ENCODE data around the gene HEXB.

HEXB gene

GRCh38 chr5:74762599-74762998 is 77.6 kb downstream of the HEXB start:
- H3K36me3 ChIP-seq (ENCODE audit: control insufficient read depth, low read length): peaks cover 70% of the 10 kb centered on the region

GRCh38 chr5:74763504-74763903 is 78.5 kb downstream of the HEXB start:
- no peaks in the 10 kb centered on the region for H3K9me3 ChIP-seq (ENCODE audit: control insufficient read depth, insufficient read depth, low read length)
- TF ChIP-seq CTCF (IDR thresholded peaks at IDR 0.05; ENCODE audit: low read depth, low read length, poor library complexity, severe bottlenecking) (no peak), EZH2phosphoT487 (IDR thresholded peaks at IDR 0.05; ENCODE audit: borderline replicate concordance, low read length) (no peak)
- H3K4me2 ChIP-seq (ENCODE audit: low read length): no peak overlapping the region
- peaks cover 11% of the 10 kb centered on the region for H4K20me1 ChIP-seq (ENCODE audit: control insufficient read depth, insufficient read depth, low read depth, low read length)
- no peak overlapping the region for H3K27ac ChIP-seq (ENCODE audit: low read depth, low read length)
- no peak overlapping the region for H3K4me3 ChIP-seq (ENCODE audit: low read length)
- peaks cover 25% of the 10 kb centered on the region for H3K4me1 ChIP-seq (ENCODE audit: control insufficient read depth, low read length)
- H3K36me3 ChIP-seq (ENCODE audit: control insufficient read depth, low read length): peaks cover 68% of the 10 kb centered on the region
- H3K27me3 ChIP-seq (ENCODE audit: control insufficient read depth, low read length): no peaks in the 10 kb centered on the region
- H3F3A ChIP-seq (ENCODE audit: control insufficient read depth, insufficient read depth): no peaks in the 10 kb centered on the region
- H3K79me2 ChIP-seq (ENCODE audit: control insufficient read depth, low read length): peaks cover 54% of the 10 kb centered on the region
- H3K9me2 ChIP-seq (replicated peaks; ENCODE audit: control insufficient read depth, low read length): no peaks in the 10 kb centered on the region

More at GRCh38 chr5:74762599-74762998, 77.6 kb downstream of the HEXB start:
- TF ChIP-seq EZH2phosphoT487 (IDR thresholded peaks at IDR 0.05; ENCODE audit: borderline replicate concordance, low read length): no peak
- no peak for TF ChIP-seq CTCF (IDR thresholded peaks at IDR 0.05; ENCODE audit: low read depth, low read length, poor library complexity, severe bottlenecking)
- Histone ChIP-seq H3K4me3 (ENCODE audit: low read length) (no peak overlapping the region), H3K27me3 (ENCODE audit: control insufficient read depth, low read length) (no peaks in the 10 kb centered on the region), H3K9me2 (replicated peaks; ENCODE audit: control insufficient read depth, low read length) (no peaks in the 10 kb centered on the region), H3K79me2 (ENCODE audit: control insufficient read depth, low read length) (peaks cover 45% of the 10 kb centered on the region), H3K9me3 (ENCODE audit: control insufficient read depth, insufficient read depth, low read length) (no peaks in the 10 kb centered on the region), H3K4me2 (ENCODE audit: low read length) (no peak overlapping the region), H4K20me1 (ENCODE audit: control insufficient read depth, insufficient read depth, low read depth, low read length) (peaks cover 3% of the 10 kb centered on the region; the same call in 1 of the 2 replicates), H3F3A (ENCODE audit: control insufficient read depth, insufficient read depth) (no peaks in the 10 kb centered on the region), H3K4me1 (ENCODE audit: control insufficient read depth, low read length) (peaks cover 16% of the 10 kb centered on the region), H3K27ac (ENCODE audit: low read depth, low read length) (no peak overlapping the region)

- H3K36me3 ChIP-seq (ENCODE audit: control insufficient read depth, low read length): peaks cover 76% of the 10 kb centered on the region
- peaks cover 61% of the 10 kb centered on the region for H3K79me2 ChIP-seq (ENCODE audit: control insufficient read depth, low read length)
- H3K4me1 ChIP-seq (ENCODE audit: control insufficient read depth, low read length): peaks cover 26% of the 10 kb centered on the region
- H3K27me3 ChIP-seq (ENCODE audit: control insufficient read depth, low read length): no peaks in the 10 kb centered on the region
- peak overlapping the region; percentile 98 for H3K4me3 ChIP-seq (ENCODE audit: low read length)
- no peak overlapping the region for H3K27ac ChIP-seq (ENCODE audit: low read depth, low read length)
- no peaks in the 10 kb centered on the region for H3F3A ChIP-seq (ENCODE audit: control insufficient read depth, insufficient read depth)
- H3K9me2 ChIP-seq (replicated peaks; ENCODE audit: control insufficient read depth, low read length): no peaks in the 10 kb centered on the region
- no peaks in the 10 kb centered on the region for H3K9me3 ChIP-seq (ENCODE audit: control insufficient read depth, insufficient read depth, low read length)
- TF ChIP-seq CTCF (IDR thresholded peaks at IDR 0.05; ENCODE audit: low read depth, low read length, poor library complexity, severe bottlenecking): no peak
- no peak for TF ChIP-seq EZH2phosphoT487 (IDR thresholded peaks at IDR 0.05; ENCODE audit: borderline replicate concordance, low read length)
- H4K20me1 ChIP-seq (ENCODE audit: control insufficient read depth, insufficient read depth, low read depth, low read length): peaks cover 11% of the 10 kb centered on the region
- H3K4me2 ChIP-seq (ENCODE audit: low read length): peak overlapping the region; percentile 58
These were observed 80.2 kb downstream of the HEXB start for GRCh38 chr5:74765201-74765600.

All from DOHH2 (cell line).